22Rv1 (cell line): ENCODE data around the gene DDAH1.
"Not testable (repeated sequence)": the region's sequence is repeated elsewhere in the genome, so short reads cannot be mapped to it uniquely, and the experiment has no call there.

Experiments
- H3K27ac ChIP-seq: fragments of 450-650 bp; 2 replicates; pipeline ENCODE4 v1.5.1; 2017
- CTCF ChIP-seq: fragments of 450-650 bp; IDR thresholded peaks from 2 replicates; pipeline ENCODE4 v1.5.1; 2017; ENCODE audit warnings: mild to moderate bottlenecking
- ZFX ChIP-seq: fragments of 450-650 bp; IDR thresholded peaks from 2 replicates; pipeline ENCODE4 v1.6.1; 2017; ENCODE audit warnings: antibody characterized with exemption, borderline replicate concordance

Gene DDAH1

GRCh38 chr1:85471558-85471957, 6.6 kb upstream of the DDAH1 start:
- H3K27ac ChIP-seq: no peak overlapping the region
- TF ChIP-seq ZFX (no peak), CTCF (no peak)

- not testable (repeated sequence) for H3K27ac ChIP-seq
These were observed 5.2 kb upstream of the DDAH1 start for GRCh38 chr1:85470130-85470529.

GRCh38 chr1:85467929-85468540, 3.1 kb upstream of the DDAH1 start:
- TF ChIP-seq ZFX (no peak), CTCF (no peak)
- no peak overlapping the region for H3K27ac ChIP-seq

- no peak for TF ChIP-seq ZFX
- no peak for TF ChIP-seq CTCF
- no peak overlapping the region for H3K27ac ChIP-seq
These were observed 2.1 kb upstream of the DDAH1 start for GRCh38 chr1:85467036-85467435.

DNA sequence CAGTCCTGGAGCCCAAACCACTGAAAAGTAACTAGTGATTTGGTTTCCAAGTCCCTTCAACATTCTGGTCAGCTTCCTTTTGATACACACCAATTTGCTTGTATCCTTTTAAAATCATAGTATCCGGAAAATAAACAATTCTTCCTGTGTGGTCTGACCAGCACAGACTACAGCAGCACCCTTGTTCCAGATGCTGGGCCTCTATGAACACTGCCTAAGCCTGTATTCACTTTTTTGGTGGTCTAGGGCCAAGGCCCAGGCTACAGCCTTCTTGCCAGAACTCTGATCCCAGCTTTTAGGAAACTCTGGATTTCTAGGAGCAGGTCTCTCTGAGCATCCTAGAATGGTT, 801 bp upstream of the DDAH1 start:
- peak overlapping the region; percentile 90 for H3K27ac ChIP-seq
- TF ChIP-seq ZFX (no peak), CTCF (no peak)

DNA sequence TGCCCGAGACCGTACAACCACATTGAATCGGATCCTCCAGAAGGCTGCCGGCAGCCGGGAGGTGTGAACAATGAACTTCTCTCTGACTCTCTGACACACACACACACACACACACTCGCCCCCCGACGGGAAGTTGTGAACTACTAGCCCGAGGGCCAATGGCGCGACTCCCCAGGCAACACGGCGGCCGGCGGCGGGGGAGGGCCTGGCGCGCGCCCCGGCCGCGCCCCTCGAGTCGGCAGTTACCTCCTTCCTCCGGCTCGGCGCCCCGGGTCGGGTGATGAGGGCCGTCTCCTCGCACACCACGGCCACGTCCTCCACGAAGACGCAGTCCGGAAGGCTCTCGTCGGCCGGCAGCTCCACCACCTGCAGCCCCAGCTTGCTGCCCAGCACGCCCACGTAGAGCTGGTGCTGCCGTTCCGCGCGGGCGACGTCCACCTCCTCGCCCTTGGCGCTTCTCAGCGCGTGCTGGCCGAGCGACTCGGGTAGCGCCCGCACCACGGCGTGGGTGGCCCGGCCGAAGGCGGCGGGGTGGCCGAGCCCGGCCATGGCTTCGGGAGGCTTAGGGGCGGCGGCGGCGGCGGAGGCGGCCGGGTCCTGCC, 361 bp downstream of the DDAH1 start:
- peak overlapping the region; percentile 90 for H3K27ac ChIP-seq
- TF ChIP-seq CTCF: peak; percentile 1; the same call in 1 of the 2 replicates
- TF ChIP-seq ZFX: no peak

- TF ChIP-seq CTCF: peak; percentile 2; the same call in 1 of the 2 replicates
- TF ChIP-seq ZFX: no peak
- H3K27ac ChIP-seq: peak overlapping the region; percentile 90
These were observed 1.0 kb downstream of the DDAH1 start for GRCh38 chr1:85463731-85464496.
